ENCODE results near the gene NR4A2.

DNA sequence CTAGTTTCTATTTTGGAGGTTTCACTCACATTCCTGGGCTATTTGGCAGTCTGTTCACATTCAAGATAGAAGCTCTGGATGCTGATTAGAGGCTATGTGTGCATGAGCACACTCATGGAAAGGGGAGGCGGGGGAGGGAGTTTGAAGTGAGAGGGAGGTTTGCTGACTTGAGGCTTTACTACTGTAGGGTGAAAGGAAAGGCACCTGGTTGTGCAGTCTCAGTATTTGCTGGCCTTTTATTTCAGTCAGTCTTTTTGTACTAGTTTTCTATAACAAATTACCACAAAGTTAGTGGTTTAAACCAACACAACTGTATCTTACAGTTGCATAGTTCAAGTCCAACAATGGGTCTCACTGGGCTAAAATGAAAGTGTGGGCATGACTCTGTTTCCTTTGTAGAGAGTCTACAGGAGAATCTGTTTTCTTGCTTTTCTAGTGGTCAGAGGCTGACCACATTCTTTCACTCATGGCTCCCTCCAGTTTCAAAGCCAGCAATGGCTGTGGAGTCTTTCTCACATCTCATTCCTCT is 47.7 kb upstream of the NR4A2 start:
- TF ChIP-seq EZH2 (IDR thresholded peaks at IDR 0.05; ENCODE audit: insufficient read depth, poor library complexity, severe bottlenecking) (no peak), EZH2phosphoT487 (IDR thresholded peaks at IDR 0.05; ENCODE audit: insufficient read depth, low read depth) (no peak)
